ENCODE data around the gene PAPPA.

The PAPPA gene

GRCh38 chr9:116318468-116319374, 165.1 kb downstream of the PAPPA start:
- DNase-seq (ENCODE audit: low spot score): no peak

- no peak for DNase-seq (ENCODE audit: low spot score)
These were observed 165.9 kb downstream of the PAPPA start for GRCh38 chr9:116319480-116319879.

GRCh38 chr9:116320290-116320689, 166.7 kb downstream of the PAPPA start:
- no peak for DNase-seq (ENCODE audit: low spot score)

- no peak for DNase-seq (ENCODE audit: low spot score)
These were observed 168.9 kb downstream of the PAPPA start for GRCh38 chr9:116322521-116322920.

GRCh38 chr9:116323012-116323411, 169.4 kb downstream of the PAPPA start:
- DNase-seq (ENCODE audit: low spot score): no peak

GRCh38 chr9:116323571-116323970, 170.0 kb downstream of the PAPPA start:
- DNase-seq (ENCODE audit: low spot score): no peak

GRCh38 chr9:116325924-116326323, 172.3 kb downstream of the PAPPA start:
- DNase-seq (ENCODE audit: low spot score): no peak

- DNase-seq (ENCODE audit: low spot score): no peak
These were observed 174.3 kb downstream of the PAPPA start for GRCh38 chr9:116327701-116328405.

GRCh38 chr9:116329470-116329869, 175.9 kb downstream of the PAPPA start:
- no peak for DNase-seq (ENCODE audit: low spot score)

GRCh38 chr9:116331241-116331640, 177.7 kb downstream of the PAPPA start:
- no peak for DNase-seq (ENCODE audit: low spot score)

- DNase-seq (ENCODE audit: low spot score): no peak
These were observed 178.5 kb downstream of the PAPPA start for GRCh38 chr9:116332090-116332489.

- no peak for DNase-seq (ENCODE audit: low spot score)
These were observed 179.7 kb downstream of the PAPPA start for GRCh38 chr9:116333254-116333653.

GRCh38 chr9:116334546-116335150, 181.1 kb downstream of the PAPPA start:
- no peak for DNase-seq (ENCODE audit: low spot score)

- DNase-seq (ENCODE audit: low spot score): no peak
These were observed 181.8 kb downstream of the PAPPA start for GRCh38 chr9:116335392-116335791.

GRCh38 chr9:116336133-116336862, 182.7 kb downstream of the PAPPA start:
- no peak for DNase-seq (ENCODE audit: low spot score)

- no peak for DNase-seq (ENCODE audit: low spot score)
These were observed 183.4 kb downstream of the PAPPA start for GRCh38 chr9:116337015-116337414.

GRCh38 chr9:116340270-116340669, 186.7 kb downstream of the PAPPA start:
- DNase-seq (ENCODE audit: low spot score): no peak

- DNase-seq (ENCODE audit: low spot score): no peak
These were observed 188.5 kb downstream of the PAPPA start for GRCh38 chr9:116342061-116342460.

GRCh38 chr9:116342941-116343340, 189.3 kb downstream of the PAPPA start:
- no peak for DNase-seq (ENCODE audit: low spot score)

- no peak for DNase-seq (ENCODE audit: low spot score)
These were observed 190.8 kb downstream of the PAPPA start for GRCh38 chr9:116344416-116344815.

- DNase-seq (ENCODE audit: low spot score): no peak
These were observed 191.8 kb downstream of the PAPPA start for GRCh38 chr9:116345393-116345792.

- no peak for DNase-seq (ENCODE audit: low spot score)
These were observed 192.2 kb downstream of the PAPPA start for GRCh38 chr9:116345817-116346216.

All from activated CD4-positive, alpha-beta T cell treated with anti-CD3 and anti-CD28 coated beads, Interleukin-2, Interleukin-4, amounts not matched to agents 100 ng/mL and 50 ng/mL, durations not matched to agents 16 hours and 8 hours (primary cell).